GM23338 (cell line): Measurements from ENCODE around the gene SLC19A1.

ENCODE experiments used
- CREB1 ChIP-seq: fragments of 250-450 bp; sonication (Bioruptor Pico); IDR thresholded peaks from 2 replicates; pipeline ENCODE4 v1.5.0; 2020; ENCODE audit warnings: low read depth, mild to moderate bottlenecking, moderate library complexity
- CTCF ChIP-seq, 2 experiments: fragments of 200-600 bp in 1 of 2; sonication (generic) in 1 of 2; conservative IDR thresholded peaks; 2 replicates each; pipeline versions ENCODE4 v1.5.1 to v1.6.1; 2016 to 2017; ENCODE audit warnings: antibody characterized with exemption in 2 of 2, low read depth in 2 of 2, mild to moderate bottlenecking in 2 of 2, moderate library complexity in 1 of 2
- ETS1 ChIP-seq: IDR thresholded peaks from 2 replicates; pipeline ENCODE4 v1.6.1; 2016; ENCODE audit warnings: antibody characterized with exemption
- EZH2 ChIP-seq: fragments of 200-600 bp; sonication (generic); IDR thresholded peaks from one replicate; pipeline ENCODE4 v1.8.0; 2017; ENCODE audit warnings: antibody characterized with exemption, mild to moderate bottlenecking, low read depth; ENCODE audit not compliant: unreplicated experiment
- EZH2phosphoT487 ChIP-seq: fragments of 200-600 bp; sonication (generic); IDR thresholded peaks from one replicate; pipeline ENCODE4 v1.8.1; 2018; ENCODE audit warnings: antibody characterized with exemption; ENCODE audit not compliant: unreplicated experiment
- JUNB ChIP-seq: IDR thresholded peaks from one replicate; pipeline ENCODE4 v1.6.1; 2016; ENCODE audit warnings: antibody characterized with exemption; ENCODE audit not compliant: unreplicated experiment
- NANOG ChIP-seq: IDR thresholded peaks from 2 replicates; pipeline ENCODE4 v1.6.1; 2016; ENCODE audit warnings: antibody characterized with exemption, borderline replicate concordance
- POLR2AphosphoS5 ChIP-seq: IDR thresholded peaks from 2 replicates; pipeline ENCODE4 v1.6.1; 2016; ENCODE audit warnings: antibody characterized with exemption, low read depth
- REST ChIP-seq: IDR thresholded peaks from one replicate; pipeline ENCODE4 v1.6.1; 2018; ENCODE audit warnings: antibody characterized with exemption; ENCODE audit not compliant: unreplicated experiment
- ZNF114 ChIP-seq: fragments of 250-450 bp; sonication (Bioruptor Pico); IDR thresholded peaks from 2 replicates; pipeline ENCODE4 v1.5.0; 2020; ENCODE audit warnings: mild to moderate bottlenecking, moderate library complexity
- ZNF331 ChIP-seq: fragments of 250-450 bp; sonication (Bioruptor Pico); IDR thresholded peaks from 2 replicates; pipeline ENCODE4 v1.5.0; 2020; ENCODE audit warnings: low read depth, mild to moderate bottlenecking, moderate library complexity

- TF ChIP-seq CTCF (conservative IDR thresholded peaks at IDR 0.05; ENCODE audit: low read depth in 2 of 2) (no peak), EZH2 (no peak), ZNF114 (CRISPR knock-in tag) (no peak), POLR2AphosphoS5 (no peak), NANOG (no peak), CREB1 (CRISPR knock-in tag) (no peak), REST (no peak), EZH2phosphoT487 (no peak), ETS1 (no peak), JUNB (no peak), ZNF331 (CRISPR knock-in tag) (no peak)
These were observed 41.7 kb upstream of the SLC19A1 start for GRCh38 chr21:45583831-45584509.
